HG02763 (cell line): Measurements from ENCODE around the gene RPS6KA2.

ENCODE experiments used
- ATAC-seq: cut with Tn5 transposase; IDR thresholded peaks from one replicate; pipeline ENCODE4 v1.9.1; 2021; ENCODE audit warnings: mild to moderate bottlenecking, moderate library complexity; ENCODE audit not compliant: unreplicated experiment

The RPS6KA2 gene

DNA sequence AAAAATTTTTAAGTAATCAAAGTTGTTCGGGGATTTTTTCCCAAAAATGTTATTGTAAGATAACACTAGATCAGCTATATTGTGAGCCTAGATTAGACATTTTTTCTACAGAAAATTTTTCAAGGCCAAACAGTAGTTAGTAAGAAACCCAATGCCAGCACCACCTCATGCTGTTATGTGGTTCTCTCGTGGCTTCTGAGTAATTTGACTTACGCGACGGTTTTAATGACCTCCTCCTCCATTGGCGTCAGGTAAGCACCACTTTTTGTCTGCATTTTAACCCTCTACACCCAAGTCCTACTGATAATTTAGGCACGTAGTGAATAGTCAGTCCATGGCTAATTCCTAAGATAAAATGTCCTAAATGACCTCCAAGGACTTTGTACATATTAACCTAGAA, 9.7 kb downstream of the RPS6KA2 start:
- no peak for ATAC-seq

DNA sequence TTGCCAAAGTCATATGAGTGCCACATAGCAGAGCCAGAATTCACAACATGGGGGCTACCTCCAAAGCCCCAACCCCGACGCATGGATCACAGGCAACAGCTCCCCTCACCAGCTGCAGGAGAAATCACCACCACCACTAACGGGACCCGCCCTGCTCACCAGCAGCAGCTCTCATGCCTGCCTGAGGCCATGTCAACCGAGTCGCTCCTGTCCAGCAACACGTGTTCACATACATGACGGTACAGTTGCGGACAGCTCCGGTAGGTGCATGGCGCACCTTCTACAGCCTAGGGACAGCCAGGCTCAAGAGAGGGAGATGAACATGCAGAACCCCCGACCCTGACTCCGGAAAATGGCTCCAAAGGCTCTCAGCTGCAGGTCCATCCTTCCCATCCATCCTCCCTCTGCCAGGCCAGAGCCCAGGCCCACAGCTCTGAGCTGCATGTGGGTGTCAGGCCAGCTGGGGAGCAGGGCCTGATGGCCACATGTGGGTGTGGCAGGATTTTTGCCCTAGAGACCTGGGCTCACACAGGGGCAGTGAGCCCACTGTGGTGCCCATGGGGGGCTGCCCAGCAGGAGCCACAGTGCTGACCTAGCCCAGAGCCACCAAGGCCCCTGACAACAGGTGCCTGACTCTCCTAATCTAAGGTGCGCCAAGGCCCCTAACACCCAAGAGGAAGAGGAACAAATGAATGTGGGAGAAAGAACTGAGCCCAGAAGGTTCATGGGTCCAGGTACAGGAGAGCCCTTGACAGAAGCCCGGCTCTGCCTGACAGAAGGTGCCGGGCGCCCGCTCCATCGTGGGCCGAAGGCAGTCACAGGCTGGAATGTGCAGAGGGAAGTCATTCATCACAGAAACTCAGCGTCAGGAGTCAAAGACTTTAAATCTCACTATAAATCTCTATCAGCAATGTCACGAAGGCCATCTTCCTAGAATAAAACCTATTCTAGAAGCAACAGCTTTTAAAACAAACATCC, 10.5 kb downstream of the RPS6KA2 start:
- ATAC-seq, result no peak

DNA sequence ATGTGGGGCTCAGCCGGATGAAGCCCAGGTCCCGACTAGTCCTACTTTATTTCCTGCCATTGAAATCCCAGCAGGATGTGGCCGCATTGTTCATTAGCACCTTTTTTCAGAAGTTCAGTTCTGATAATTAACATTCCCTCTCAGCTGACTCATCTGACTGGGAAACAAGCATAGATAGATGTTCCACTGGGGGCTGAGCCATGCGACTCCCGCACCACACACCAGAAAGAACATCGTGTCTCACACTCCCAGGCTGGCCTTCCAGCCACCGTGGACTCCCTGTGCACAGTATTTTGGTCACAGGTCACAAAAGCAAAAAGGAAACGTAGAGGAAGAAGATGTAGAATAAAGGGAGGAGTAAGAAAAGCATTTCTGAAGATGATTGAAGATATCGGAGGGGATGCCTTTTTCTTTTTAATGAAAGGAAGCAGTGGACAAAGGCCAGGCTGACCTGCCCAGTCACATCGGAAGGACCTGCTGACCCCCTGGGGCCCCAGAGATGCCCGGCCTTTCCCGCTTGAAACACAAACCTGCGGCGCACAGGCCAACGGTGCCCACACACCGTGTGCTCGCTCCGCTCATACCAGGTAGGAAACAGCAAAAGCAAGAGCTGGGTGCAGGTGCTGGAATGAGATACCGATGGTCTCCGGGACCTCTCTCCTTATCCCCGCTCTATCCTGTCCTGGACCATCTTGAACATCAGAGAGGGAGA, 11.8 kb downstream of the RPS6KA2 start:
- ATAC-seq, result no peak

DNA sequence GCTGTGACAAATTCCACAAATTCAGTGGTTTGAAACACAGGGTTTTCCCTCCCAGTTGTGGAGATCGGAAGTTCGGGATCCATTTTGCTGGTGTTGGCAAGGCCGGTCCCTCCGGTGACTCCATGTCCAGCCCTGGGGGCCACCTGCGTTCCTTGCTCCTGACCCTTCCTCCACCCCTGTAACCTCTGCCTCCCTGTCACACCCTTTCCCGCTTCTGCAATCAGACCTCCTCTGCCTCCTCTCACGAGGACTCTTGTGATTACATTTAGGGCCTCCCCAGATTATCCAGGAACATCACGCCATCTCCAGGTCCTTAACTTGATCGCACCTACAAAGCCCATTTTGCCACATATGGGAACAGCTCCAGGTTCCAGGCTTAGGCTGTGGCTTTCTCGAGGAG, 12.5 kb downstream of the RPS6KA2 start:
- ATAC-seq, result no peak

DNA sequence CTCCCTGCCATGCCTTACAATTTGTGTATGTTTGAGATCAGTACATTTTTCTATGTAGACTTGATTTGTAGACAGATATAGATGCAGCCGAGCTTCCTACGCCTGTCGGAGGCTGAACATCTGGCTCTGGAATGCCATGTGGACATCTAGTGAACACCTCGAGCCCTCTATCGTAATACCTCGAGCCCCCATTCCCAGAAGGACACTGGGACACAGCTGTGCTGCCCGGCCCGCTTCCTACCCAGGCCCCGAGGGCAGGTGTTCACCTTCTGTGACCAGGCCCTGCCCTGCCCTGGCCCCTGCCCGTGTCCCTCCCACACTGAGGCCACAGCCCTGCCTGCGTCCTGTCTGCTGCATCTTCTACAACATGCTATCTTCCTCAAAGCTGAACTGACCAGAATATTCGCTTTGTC, 12.9 kb downstream of the RPS6KA2 start:
- ATAC-seq, result no peak

DNA sequence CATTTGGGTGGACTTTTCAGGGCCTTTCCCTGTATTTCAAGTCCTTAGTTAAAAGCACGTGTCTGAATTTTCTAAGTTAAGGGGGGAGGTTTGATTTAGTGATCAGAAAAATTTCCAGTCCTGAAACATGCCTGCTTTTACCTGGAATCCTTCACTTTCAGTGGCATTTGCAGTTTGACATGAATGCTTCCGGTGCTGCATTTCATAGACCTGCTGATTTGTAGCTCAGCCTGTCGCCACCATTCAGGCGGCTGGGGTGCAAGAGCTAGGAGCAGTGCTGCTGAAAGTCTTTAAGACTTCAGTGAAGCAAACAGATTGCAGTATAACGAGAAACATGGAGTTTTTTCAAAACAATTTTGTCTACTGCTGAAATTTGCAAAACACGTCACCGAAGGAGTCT, 14.0 kb downstream of the RPS6KA2 start:
- no peak for ATAC-seq

DNA sequence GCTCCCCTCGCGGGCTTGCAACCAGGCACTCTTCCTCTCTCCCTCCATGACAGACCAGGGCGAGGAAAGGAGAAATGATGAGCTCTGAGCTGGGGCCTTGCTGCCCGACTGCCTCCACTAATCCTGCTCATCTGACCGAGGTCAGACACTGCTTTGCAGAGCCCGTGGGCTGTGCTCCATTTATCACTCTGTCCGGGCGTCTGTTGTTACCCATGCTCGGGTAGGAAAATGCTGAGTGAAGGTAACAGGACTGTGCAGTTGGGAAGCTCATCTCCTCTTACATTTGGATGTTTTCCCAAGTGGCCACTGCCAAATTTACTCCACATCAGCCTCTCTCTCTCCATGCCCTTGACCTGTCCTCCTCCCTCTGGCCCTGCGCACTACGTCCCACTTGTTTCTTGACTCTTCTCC, 14.6 kb downstream of the RPS6KA2 start:
- no peak for ATAC-seq

DNA sequence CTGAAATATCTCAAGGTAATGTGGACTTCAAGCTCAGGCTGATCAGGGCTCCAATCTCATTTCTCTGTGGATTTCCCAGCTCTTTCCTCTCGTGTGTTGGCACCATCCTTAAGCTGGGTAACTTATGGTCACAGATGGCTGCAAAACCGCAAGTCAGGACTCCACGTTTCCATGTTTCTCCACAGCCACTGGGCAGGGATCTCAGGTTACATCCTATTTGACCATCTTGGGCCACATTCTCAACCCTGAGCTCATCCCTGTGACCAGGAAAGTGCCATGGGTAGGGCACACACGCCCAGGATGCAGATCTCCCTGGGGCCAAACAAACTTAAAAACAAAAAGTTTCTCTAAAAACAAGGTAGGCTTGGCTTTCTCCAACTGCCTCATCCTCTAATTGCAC, 15.4 kb downstream of the RPS6KA2 start:
- no peak for ATAC-seq

DNA sequence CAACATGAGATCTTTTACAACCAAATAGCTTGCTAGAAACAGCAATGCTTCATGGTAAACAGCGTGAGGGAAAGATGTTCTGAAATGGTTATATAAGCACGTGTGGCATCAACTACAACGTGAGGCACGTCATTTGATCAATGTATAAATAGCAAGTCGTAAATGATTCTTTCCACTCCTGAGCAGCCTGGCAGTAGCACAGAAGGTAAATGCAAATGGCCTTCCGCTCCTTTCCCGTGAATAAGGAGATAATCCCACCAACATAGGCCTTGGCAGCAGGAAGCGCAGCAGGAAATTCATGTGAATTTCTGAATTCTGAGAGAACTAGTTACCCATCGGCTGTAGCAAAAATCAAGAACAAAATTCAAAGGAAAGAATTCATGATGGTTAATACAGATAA, 17.0 kb downstream of the RPS6KA2 start:
- ATAC-seq, result no peak

DNA sequence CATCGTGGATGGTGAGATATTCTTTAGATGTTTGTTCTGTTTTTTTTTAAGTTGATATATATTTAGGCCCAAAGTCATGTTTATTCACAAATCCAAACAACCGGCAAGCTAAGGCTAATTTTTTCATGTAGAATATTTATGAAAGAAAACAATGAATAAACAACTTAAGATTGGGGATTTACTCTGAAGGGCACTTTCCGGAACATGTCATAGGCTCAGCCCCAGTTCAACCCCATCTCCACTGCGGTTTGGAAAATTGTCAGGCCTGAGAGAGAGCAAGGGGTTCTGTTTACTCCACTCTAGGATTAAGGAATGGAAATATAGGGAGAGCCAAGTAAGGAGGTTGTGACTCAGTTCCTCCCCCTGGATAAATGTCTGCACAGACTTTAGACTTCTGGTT, 18.3 kb downstream of the RPS6KA2 start:
- no peak for ATAC-seq

DNA sequence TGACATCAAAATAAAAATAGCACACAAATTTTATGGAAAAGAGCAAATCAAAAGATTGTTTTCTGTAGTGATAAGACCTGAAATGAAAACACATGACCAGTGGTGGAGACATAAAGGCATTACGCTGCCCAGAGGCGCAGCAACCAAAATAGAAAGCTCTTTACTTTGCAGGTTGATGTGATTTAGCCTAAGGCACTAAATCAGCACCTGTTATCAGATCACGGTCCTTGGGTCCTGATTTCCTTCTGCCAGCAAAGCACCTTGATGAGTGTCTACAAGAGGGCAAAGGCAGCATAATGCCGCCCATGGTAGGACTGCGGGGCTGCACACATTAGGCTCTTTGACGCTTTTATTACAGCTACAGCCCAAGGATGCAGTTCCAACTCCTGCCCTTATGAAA, 21.3 kb downstream of the RPS6KA2 start:
- no peak for ATAC-seq

DNA sequence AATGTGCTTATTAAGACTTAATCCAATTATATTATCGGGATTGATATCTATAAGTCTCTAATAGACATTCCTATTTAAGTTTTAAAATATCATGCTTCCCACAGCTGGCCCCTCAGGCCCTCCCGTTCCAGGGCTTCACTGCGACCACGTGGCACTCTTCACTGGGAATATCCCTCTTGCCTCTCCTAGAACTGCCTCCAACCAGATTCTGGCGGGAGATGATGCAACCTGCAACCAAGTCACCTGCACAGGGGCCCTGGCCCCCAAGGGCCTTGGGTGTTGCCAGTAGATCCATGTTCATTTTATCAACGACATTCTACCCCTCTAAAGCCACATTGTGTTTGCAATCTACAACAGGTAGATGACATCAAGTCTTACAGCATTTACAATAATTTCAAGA, 22.1 kb downstream of the RPS6KA2 start:
- no peak for ATAC-seq

DNA sequence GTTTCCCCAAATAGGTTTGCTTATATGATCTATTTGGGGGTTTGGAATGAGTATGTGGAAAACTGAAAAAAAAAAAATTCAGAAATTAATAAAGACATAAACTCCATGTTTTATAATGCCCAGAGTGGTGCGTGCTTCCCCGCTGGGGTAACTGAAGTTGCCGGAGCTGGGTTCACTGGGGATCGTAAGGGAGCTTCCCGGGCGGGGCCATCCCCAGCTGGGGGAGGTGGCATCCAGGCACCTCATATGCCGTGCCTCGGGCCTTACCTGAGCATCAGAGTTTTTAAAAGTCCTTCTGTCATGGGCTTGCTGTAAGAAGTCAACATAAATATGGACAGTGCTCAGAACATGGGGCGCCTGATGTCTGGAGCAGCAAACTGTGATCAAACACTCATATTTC, 22.7 kb downstream of the RPS6KA2 start:
- ATAC-seq, result no peak

DNA sequence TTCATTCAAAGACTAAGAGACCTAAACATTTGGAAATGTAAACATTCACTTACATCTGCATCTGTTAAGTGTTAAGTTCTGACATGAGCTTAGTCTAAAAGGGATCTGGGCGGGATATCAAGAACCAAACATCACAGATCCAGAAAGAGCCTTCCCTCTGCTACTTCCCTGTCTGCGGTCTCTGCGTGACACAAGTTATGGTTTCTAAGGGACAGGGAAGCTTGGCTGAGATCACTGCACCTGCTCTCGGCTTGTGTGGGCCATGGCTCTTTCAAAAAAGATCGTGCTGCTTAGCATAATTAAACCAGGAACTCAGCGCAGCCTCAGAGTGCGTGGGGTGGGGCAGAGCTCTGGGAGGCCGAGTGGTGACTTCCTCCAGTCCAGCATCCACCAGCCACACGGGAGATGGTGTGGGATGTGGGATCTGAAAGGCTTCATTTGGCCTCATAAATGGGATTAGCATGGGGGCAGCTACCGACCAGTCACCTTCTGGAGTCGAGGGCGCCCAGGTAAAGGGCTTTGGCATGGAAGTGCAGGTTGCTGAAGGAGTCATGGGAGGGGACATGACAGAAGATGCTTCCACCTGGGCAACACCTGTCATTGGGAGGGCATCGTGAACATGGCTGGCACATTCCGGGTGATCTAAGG, 23.9 kb downstream of the RPS6KA2 start:
- no peak for ATAC-seq

DNA sequence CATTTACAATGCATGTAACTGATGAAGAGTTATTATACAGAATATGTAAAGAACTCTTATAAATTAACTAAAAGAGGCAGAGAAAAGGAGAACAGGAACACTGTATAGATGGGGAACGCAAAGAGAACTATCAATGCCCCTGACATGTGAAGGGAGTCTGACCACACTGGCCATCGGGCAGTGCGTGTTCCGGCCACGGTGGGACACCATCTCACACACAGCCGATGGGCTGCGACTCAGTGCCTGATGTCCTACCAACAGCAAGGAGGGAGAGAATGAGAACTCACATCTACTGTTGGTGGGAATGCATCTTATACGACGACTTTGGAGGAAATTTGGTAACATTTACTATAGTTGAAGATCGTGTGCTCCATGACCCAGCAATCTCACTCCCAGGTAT, 25.1 kb downstream of the RPS6KA2 start:
- ATAC-seq, result no peak

DNA sequence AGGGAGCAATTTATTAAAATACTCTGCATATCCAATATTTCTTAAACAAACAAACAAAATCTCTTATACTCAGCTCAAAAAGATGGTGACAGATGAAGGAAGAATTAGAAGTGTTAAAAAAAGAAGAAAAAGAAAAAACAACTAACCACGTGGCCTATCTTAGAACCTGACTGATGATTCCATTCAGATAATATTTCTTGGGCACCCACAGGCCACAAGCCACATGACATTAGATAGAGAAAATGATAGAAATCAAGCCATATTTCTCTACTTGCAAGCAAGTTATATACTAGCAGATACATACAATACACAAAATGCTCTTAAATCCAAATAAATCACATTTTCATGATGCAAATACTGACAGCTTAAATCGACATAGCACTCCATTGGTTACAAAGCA, 26.1 kb downstream of the RPS6KA2 start:
- ATAC-seq, result no peak

DNA sequence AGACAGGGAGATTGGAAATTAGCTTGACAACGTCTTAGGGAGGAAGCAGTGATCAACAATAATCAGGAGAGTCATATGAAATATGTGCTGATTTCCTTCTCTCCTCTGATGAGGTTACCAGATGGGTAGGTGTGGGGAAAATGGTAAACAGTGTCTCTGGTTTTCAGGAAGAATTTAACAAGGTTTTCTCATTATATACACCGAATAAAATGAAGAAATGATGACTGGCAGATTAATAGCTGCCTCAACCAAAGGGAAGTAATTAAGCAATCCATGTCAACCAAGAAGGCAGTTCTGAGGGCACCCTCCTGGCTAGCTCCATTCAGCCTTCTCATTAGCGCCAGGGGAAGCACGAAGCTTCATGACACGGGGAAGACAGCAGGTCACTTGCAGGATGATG, 27.8 kb downstream of the RPS6KA2 start:
- ATAC-seq, result no peak

DNA sequence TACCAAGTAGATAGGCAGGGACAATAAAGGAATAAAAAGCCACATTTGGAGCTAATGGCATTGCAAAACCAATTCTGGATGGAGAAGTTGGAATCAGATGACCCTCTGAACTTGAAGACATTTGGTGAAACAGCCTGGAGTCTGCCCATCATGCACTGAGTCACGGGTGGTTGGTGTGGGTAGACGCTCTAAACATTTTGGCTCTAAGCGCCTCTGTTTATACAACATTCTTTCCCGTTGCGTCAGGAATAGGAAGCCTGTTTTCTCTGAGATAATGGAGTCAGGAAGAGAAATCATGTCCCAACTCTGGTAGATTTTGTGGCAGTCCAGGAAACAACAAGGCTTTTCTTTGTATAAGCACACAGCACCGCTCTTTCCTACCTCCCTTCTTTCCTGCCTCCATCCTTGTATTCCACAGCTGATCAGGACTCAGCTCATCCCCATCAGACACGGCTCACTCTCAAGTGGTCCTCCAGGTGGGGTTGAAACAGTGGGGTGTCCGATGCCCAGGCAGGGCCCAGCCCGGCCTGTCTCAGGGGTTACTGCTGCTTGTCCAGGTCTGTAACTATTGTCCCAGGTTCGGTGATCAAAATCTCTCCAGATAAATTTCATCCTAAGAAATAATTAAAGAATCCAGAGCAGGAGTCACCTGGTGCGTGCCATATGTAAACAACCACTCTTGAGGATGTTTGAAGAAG, 28.5 kb downstream of the RPS6KA2 start:
- no peak for ATAC-seq

DNA sequence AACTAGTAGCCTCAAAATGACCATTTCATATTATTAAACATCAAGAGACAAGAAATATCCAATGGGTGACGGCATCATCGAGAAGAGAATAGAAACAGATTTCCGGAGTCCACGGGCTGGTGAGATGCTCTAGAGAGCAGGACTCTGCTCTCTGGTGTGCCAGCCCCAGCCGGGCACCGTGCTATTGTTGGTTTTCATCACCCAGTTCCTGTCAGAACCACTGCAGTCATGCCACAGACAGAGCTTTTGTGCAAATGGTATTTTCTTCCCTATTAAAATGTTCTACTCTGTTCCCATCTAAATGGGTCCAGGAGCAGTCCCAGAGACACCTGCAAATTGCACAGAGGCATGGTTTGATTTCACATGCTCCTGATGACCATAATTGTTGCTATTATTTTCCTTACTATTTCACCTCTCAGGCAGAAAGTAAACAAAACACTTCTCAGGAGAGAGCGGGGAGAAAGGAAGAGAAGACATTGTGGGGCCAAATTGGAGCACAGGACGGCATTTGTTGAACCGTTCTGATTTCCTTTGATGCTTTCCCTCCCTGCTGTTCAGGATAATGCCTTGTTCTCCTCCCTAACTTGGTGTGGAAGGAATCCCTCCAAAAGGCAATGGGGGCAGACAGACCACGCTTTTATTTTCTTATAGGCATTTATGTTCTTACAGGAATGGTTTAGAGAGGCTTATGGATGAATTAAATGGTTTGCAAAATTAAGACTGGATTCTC, 29.2 kb downstream of the RPS6KA2 start:
- no peak for ATAC-seq

DNA sequence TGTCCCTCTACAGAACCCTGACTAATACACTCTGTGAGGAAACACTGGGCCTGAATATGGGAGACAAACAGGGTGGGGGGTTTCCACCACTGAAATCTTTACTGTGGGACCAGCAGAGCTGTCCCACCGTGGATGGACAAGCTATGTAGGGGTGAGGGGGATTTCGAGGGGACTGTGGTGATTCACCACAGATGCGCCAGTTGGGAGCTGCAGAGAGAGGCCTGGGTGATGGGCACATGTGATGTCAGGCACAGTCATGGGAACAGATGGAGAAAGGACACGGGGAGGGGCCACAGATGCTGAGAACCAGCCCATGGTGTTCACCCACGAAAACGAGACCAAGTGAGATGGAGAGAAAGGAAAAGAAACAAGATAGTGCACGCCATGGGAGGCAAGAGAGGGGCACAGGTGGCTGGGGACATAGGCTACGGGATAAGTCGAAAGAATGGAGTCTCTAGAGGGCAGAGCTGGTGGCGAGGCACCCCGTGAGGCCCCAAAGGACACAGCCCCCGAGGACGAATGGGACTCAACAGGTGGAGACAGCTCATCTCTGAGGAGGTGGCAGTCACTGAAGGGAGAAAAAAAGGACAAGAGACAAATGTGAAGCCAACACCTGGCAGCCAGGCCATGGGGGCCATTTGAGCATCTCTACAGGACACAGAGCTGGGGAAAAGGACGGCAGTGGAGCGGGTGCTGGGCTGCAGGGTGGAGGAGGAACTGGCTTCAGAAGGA, 30.1 kb downstream of the RPS6KA2 start:
- no peak for ATAC-seq
